HCT116 (cell line): ENCODE results near the gene CCSER1.

Experiments
- EZH2 ChIP-seq: fragments of 200-600 bp; sonication (generic); IDR thresholded peaks from 2 replicates; pipeline ENCODE4 v1.6.1; 2017; ENCODE audit warnings: antibody characterized with exemption, mixed run types
- EZH2phosphoT487 ChIP-seq: fragments of 200-600 bp; IDR thresholded peaks from 2 replicates; pipeline ENCODE4 v1.6.1; 2018; ENCODE audit warnings: antibody characterized with exemption, borderline replicate concordance
- JUND ChIP-seq: IDR thresholded peaks from 2 replicates; pipeline ENCODE4 v1.6.1; 2012
- POLR2A ChIP-seq: IDR thresholded peaks from 2 replicates; pipeline ENCODE4 v1.7.0; 2011; ENCODE audit warnings: borderline replicate concordance; ENCODE audit not compliant: insufficient read depth, insufficient read length; ENCODE audit errors: extremely low read depth
- TCF7L2 ChIP-seq: IDR thresholded peaks from 2 replicates; pipeline ENCODE4 v1.7.0; 2011; ENCODE audit warnings: borderline replicate concordance, inconsistent platforms; ENCODE audit not compliant: insufficient read depth, insufficient read length; ENCODE audit errors: extremely low read depth
- YY1 ChIP-seq: IDR thresholded peaks from 2 replicates; pipeline ENCODE4 v1.6.1; 2011; ENCODE audit warnings: low read length, low read depth, moderate library complexity, mild to moderate bottlenecking; ENCODE audit not compliant: insufficient replicate concordance; ENCODE audit errors: extremely low read depth
- TF ChIP-seq, protein P1 (sequence below), 3 experiments: fragments of 200-600 bp in 1 of 3; sonication (generic) in 1 of 3; IDR thresholded peaks in 2 of 3; conservative IDR thresholded peaks in 1 of 3; 2 replicates each; pipeline ENCODE4 v1.5.1; 2012 to 2017; ENCODE audit warnings: low read depth in 2 of 3, low read length in 2 of 3, antibody characterized with exemption in 1 of 3, borderline replicate concordance in 1 of 3, control low read depth in 1 of 3, mild to moderate bottlenecking in 1 of 3, mixed read lengths in 1 of 3, mixed run types in 1 of 3, moderate library complexity in 1 of 3; ENCODE audit not compliant: insufficient read depth in 1 of 3
- TF ChIP-seq, protein P2 (sequence below): IDR thresholded peaks from 2 replicates; pipeline ENCODE4 v1.6.1; 2012; ENCODE audit warnings: low read depth

DNA sequence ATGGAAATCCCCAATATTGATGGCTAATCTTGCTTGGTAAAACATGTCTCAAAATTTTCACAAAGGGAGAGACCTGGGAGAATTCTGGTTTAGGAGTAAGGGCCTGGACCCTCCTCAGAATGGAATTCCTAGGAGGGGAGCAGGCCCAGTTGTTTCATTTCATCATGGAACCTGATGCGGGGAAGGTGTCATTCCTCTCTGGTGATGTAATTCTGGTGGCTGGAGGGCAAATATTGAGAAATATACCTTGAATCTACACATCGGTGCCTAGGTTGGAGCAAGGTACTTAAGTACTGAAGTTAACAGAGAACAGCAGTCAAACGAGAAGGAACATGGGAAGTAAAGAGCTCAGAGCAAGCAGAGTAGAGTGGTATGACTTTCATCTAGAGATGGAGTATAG, 23.2 kb upstream of the CCSER1 start:
- TF ChIP-seq, protein P1, sequence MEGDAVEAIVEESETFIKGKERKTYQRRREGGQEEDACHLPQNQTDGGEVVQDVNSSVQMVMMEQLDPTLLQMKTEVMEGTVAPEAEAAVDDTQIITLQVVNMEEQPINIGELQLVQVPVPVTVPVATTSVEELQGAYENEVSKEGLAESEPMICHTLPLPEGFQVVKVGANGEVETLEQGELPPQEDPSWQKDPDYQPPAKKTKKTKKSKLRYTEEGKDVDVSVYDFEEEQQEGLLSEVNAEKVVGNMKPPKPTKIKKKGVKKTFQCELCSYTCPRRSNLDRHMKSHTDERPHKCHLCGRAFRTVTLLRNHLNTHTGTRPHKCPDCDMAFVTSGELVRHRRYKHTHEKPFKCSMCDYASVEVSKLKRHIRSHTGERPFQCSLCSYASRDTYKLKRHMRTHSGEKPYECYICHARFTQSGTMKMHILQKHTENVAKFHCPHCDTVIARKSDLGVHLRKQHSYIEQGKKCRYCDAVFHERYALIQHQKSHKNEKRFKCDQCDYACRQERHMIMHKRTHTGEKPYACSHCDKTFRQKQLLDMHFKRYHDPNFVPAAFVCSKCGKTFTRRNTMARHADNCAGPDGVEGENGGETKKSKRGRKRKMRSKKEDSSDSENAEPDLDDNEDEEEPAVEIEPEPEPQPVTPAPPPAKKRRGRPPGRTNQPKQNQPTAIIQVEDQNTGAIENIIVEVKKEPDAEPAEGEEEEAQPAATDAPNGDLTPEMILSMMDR (IDR thresholded peaks at IDR 0.05 in 2 of 3, conservative IDR thresholded peaks at IDR 0.05 in 1 of 3; ENCODE audit: borderline replicate concordance in 1 of 3, insufficient read depth in 1 of 3, low read depth in 2 of 3, low read length in 2 of 3), result no peak
- no peak for TF ChIP-seq EZH2
- TF ChIP-seq JUND, result no peak
- no peak for TF ChIP-seq POLR2A
- TF ChIP-seq TCF7L2, result no peak
- no peak for TF ChIP-seq YY1
- TF ChIP-seq, protein P2, sequence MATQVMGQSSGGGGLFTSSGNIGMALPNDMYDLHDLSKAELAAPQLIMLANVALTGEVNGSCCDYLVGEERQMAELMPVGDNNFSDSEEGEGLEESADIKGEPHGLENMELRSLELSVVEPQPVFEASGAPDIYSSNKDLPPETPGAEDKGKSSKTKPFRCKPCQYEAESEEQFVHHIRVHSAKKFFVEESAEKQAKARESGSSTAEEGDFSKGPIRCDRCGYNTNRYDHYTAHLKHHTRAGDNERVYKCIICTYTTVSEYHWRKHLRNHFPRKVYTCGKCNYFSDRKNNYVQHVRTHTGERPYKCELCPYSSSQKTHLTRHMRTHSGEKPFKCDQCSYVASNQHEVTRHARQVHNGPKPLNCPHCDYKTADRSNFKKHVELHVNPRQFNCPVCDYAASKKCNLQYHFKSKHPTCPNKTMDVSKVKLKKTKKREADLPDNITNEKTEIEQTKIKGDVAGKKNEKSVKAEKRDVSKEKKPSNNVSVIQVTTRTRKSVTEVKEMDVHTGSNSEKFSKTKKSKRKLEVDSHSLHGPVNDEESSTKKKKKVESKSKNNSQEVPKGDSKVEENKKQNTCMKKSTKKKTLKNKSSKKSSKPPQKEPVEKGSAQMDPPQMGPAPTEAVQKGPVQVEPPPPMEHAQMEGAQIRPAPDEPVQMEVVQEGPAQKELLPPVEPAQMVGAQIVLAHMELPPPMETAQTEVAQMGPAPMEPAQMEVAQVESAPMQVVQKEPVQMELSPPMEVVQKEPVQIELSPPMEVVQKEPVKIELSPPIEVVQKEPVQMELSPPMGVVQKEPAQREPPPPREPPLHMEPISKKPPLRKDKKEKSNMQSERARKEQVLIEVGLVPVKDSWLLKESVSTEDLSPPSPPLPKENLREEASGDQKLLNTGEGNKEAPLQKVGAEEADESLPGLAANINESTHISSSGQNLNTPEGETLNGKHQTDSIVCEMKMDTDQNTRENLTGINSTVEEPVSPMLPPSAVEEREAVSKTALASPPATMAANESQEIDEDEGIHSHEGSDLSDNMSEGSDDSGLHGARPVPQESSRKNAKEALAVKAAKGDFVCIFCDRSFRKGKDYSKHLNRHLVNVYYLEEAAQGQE, result no peak
- TF ChIP-seq EZH2phosphoT487, result no peak
